Measurements from ENCODE around the gene MED15. TPM values are rescaled to one million over a fixed set of nuclear protein-coding genes. Genes with fewer than 3 reads are reported as not detected.

The MED15 gene
- total RNA-seq, 1 donor from 2014 or later, result 84.5 TPM

GRCh38 chr22:20581503-20582170 lies 74.2 kb downstream of the MED15 start:
- Mint-ChIP-seq H3K4me1 (no peaks in the 10 kb centered on the region), H3K27ac (ENCODE audit: unreplicated experiment) (no peak overlapping the region), H3K9me3 (no peaks in the 10 kb centered on the region), H3K4me3 (no peak overlapping the region), H3K27me3 (ENCODE audit: low read depth) (no peaks in the 10 kb centered on the region), H3K36me3 (ENCODE audit: low read depth) (peaks cover 4% of the 10 kb centered on the region)
- TF ChIP-seq CTCF (conservative IDR thresholded peaks at IDR 0.05), result no peak
- DNase-seq (ENCODE audit: low read depth, low spot score), result no peak

- Mint-ChIP-seq H3K27me3 (ENCODE audit: low read depth) (no peaks in the 10 kb centered on the region), H3K4me1 (no peaks in the 10 kb centered on the region), H3K27ac (ENCODE audit: unreplicated experiment) (no peak overlapping the region), H3K9me3 (no peaks in the 10 kb centered on the region), H3K36me3 (ENCODE audit: low read depth) (peaks cover 4% of the 10 kb centered on the region), H3K4me3 (no peak overlapping the region)
- TF ChIP-seq CTCF (conservative IDR thresholded peaks at IDR 0.05), result no peak
- no peak for DNase-seq (ENCODE audit: low read depth, low spot score)
Measured at GRCh38 chr22:20582171-20582511, 74.7 kb downstream of the MED15 start.

GRCh38 chr22:20582520-20583361 lies 75.3 kb downstream of the MED15 start:
- no peak for DNase-seq (ENCODE audit: low read depth, low spot score)
- no peak overlapping the region for H3K4me3 Mint-ChIP-seq
- H3K36me3 Mint-ChIP-seq (ENCODE audit: low read depth), result no peaks in the 10 kb centered on the region
- H3K27ac Mint-ChIP-seq (ENCODE audit: unreplicated experiment), result no peak overlapping the region
- no peaks in the 10 kb centered on the region for H3K27me3 Mint-ChIP-seq (ENCODE audit: low read depth)
- no peaks in the 10 kb centered on the region for H3K4me1 Mint-ChIP-seq
- H3K9me3 Mint-ChIP-seq, result no peaks in the 10 kb centered on the region
- TF ChIP-seq CTCF (conservative IDR thresholded peaks at IDR 0.05), result no peak

GRCh38 chr22:20583471-20583922 lies 76.1 kb downstream of the MED15 start:
- Mint-ChIP-seq H3K9me3 (no peaks in the 10 kb centered on the region), H3K36me3 (ENCODE audit: low read depth) (no peaks in the 10 kb centered on the region), H3K27ac (ENCODE audit: unreplicated experiment) (no peak overlapping the region), H3K4me1 (no peaks in the 10 kb centered on the region), H3K27me3 (ENCODE audit: low read depth) (no peaks in the 10 kb centered on the region), H3K4me3 (no peak overlapping the region)
- TF ChIP-seq CTCF (conservative IDR thresholded peaks at IDR 0.05), result no peak
- DNase-seq (ENCODE audit: low read depth, low spot score), result no peak

GRCh38 chr22:20584029-20584871 lies 76.8 kb downstream of the MED15 start:
- TF ChIP-seq CTCF (conservative IDR thresholded peaks at IDR 0.05), result no peak
- Mint-ChIP-seq H3K27ac (ENCODE audit: unreplicated experiment) (no peak overlapping the region), H3K9me3 (no peaks in the 10 kb centered on the region), H3K4me3 (no peak overlapping the region), H3K27me3 (ENCODE audit: low read depth) (no peaks in the 10 kb centered on the region), H3K36me3 (ENCODE audit: low read depth) (no peaks in the 10 kb centered on the region), H3K4me1 (no peaks in the 10 kb centered on the region)
- no peak for DNase-seq (ENCODE audit: low read depth, low spot score)
